Prostate gland (tissue), 2 donors: ENCODE data around the gene TNS3.

ENCODE experiments used
- POLR2A ChIP-seq: fragments of 450-650 bp; IDR thresholded peaks from one replicate; pipeline ENCODE4 v1.6.1; 2016; ENCODE audit warnings: antibody characterized with exemption, mild to moderate bottlenecking
- TF ChIP-seq, protein P1 (sequence below), 4 experiments: fragments of 200-600 bp in 2 of 4; fragments of 450-650 bp in 2 of 4; sonication (generic) in 2 of 4; IDR thresholded peaks; 1 replicate in 3 of 4; 2 replicates in 1 of 4; pipeline ENCODE4 v1.5.1; 2016 to 2019; ENCODE audit warnings: antibody characterized with exemption in 4 of 4, mild to moderate bottlenecking in 2 of 4, moderate library complexity in 2 of 4

DNA sequence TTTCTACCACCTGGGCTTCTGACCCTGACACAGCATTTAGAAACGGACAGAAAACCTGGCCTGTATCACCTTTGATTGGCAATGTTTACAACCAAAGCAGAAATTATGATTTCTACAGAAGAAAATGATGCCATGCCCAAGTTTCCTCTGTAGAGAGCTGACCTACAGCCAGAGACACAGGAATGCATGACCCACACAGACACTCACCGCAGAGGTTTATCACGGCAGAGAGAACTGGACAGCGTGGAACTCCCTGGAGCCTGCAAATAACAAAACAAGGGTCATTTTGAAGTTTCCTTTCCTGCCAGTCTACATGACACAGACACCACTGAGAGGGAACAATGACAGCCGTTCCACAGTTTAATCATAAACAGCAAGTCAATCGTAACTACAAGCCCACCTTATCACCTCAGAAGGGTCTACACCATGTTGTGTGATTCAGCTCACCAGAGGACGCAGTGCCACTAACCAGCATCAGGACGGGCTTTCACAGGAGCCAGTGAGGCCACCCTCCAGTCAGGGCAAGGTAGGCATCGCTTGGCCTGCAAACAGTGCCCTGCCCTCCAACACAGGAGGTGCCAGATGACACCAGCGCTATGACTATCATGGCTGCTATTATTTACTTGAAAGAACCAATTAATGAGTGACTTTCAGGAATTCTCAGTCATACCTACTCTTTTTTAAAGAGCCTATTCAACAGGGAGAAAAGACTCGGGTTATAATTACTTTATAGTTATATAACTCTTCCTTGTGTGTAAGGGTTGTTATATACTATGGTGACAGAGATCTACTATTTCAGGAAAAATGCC is 139.9 kb downstream of the TNS3 start:
- TF ChIP-seq, protein P1, sequence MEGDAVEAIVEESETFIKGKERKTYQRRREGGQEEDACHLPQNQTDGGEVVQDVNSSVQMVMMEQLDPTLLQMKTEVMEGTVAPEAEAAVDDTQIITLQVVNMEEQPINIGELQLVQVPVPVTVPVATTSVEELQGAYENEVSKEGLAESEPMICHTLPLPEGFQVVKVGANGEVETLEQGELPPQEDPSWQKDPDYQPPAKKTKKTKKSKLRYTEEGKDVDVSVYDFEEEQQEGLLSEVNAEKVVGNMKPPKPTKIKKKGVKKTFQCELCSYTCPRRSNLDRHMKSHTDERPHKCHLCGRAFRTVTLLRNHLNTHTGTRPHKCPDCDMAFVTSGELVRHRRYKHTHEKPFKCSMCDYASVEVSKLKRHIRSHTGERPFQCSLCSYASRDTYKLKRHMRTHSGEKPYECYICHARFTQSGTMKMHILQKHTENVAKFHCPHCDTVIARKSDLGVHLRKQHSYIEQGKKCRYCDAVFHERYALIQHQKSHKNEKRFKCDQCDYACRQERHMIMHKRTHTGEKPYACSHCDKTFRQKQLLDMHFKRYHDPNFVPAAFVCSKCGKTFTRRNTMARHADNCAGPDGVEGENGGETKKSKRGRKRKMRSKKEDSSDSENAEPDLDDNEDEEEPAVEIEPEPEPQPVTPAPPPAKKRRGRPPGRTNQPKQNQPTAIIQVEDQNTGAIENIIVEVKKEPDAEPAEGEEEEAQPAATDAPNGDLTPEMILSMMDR (IDR thresholded peaks at IDR 0.05) = no peak
- no peak for TF ChIP-seq POLR2A
